ENCODE data around the gene FOXP4. TPM values are rescaled to one million over a fixed set of nuclear protein-coding genes. Genes with fewer than 3 reads are reported as not detected.

Gene FOXP4
- total RNA-seq, 4 donors from 2014 or later: 12.6 to 42.4 (median 23.7) TPM

DNA sequence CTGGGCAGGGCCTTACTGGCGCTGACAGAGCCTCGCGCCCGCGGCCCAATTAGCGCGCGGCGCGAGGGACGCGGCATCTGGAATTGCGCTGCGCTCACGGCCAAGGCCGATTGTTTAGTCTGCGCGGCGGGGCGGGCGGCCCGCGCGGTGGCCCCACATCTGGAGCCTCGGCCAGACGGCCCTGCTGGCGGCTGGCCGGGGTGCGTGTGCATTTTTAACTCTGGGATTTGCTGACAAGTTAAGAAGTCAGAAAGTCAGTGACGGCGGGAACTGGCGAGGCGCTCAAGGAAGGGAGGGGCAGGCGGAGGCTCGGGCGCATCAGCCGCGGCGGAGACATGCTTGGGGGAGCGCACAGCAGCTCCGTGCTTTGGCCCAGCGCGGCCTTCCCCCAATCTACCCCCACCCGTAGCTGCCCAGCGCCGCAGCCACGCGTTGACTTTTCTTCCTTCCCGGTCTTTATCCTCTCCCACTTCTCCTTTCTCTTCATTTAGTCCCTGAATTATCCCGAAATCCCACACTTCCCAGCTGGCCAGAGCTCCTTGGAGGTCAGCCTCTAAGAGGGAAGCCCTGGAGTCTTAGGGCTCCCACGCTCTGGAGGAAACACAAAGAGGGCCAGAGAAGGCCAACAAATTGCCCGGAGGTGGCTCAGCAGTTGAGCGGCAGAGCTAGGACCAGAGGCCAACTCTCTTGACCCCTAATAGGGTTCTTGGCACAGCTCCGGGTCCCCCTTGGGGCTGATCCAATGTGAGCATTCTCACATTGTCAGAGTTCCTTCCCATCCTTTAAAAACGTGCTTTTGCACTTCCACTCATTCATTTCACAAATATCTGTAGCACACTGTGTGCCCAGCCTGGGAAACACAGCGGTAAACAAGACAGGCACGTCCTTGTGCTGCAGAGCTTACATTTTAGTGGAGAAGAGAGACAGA lies 40.8 kb upstream of the FOXP4 start:
- 12 to 20% methylated on average over 33 to 39 of the region's 57 CpGs for WGBS, 2 donors
- intact Hi-C loops (cut with DNase I): loop anchor here (5.0 kb wide), 1 partner anchor 42 kb away; the partner anchor contains the start of gene FOXP4
- DNase-seq: peak; percentile 73 to 74

DNA sequence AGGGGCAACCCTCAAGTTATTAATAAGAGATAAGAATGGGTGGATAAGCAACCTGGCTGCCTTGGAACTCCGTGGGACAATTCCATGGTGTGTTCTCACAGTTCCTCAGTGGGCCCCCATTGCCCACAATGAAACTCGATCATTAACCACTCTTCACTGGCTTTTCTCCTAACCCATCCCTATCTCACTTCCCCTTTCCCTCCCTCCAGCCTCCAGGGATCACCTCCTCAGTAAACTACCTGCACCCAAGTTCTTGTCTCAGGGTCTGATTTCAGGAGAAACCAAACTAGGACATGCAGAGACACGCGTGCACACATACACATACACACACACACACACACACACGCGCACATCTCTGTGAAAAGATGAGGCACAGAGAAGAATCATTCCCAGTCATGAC lies 37.7 kb upstream of the FOXP4 start:
- Histone ChIP-seq H3K27me3 (no peaks in the 10 kb centered on the region), H3K27ac (no peak overlapping the region), H3K4me3 (replicated peaks in 1 of 3) (no peak overlapping the region), H3K9me3 (no peaks in the 10 kb centered on the region), H3K4me1 (peaks cover 8 to 20% of the 10 kb centered on the region in 2 donors), H3K36me3 (no peaks in the 10 kb centered on the region)
- DNase-seq: no peak
- intact Hi-C loops (cut with DNase I): loop anchor here (5.0 kb wide), 1 partner anchor 39 kb away; the partner anchor contains the start of gene FOXP4
- WGBS, 2 donors: 91 to 96% methylated on average over 6 of the region's 6 CpGs
- TF ChIP-seq POLR2A (IDR thresholded peaks at IDR 0.05): no peak
- TF ChIP-seq, protein P1, sequence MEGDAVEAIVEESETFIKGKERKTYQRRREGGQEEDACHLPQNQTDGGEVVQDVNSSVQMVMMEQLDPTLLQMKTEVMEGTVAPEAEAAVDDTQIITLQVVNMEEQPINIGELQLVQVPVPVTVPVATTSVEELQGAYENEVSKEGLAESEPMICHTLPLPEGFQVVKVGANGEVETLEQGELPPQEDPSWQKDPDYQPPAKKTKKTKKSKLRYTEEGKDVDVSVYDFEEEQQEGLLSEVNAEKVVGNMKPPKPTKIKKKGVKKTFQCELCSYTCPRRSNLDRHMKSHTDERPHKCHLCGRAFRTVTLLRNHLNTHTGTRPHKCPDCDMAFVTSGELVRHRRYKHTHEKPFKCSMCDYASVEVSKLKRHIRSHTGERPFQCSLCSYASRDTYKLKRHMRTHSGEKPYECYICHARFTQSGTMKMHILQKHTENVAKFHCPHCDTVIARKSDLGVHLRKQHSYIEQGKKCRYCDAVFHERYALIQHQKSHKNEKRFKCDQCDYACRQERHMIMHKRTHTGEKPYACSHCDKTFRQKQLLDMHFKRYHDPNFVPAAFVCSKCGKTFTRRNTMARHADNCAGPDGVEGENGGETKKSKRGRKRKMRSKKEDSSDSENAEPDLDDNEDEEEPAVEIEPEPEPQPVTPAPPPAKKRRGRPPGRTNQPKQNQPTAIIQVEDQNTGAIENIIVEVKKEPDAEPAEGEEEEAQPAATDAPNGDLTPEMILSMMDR (IDR thresholded peaks at IDR 0.05): no peak

More for the DNA sequence above, 40.8 kb upstream of the FOXP4 start:
- H3K9me3 ChIP-seq: no peaks in the 10 kb centered on the region
- TF ChIP-seq, protein P1 (IDR thresholded peaks at IDR 0.05): no peak
- TF ChIP-seq POLR2A (IDR thresholded peaks at IDR 0.05): peak in 1 of 2 donors; percentile 27
- no peaks in the 10 kb centered on the region for H3K27me3 ChIP-seq
- H3K36me3 ChIP-seq: no peaks in the 10 kb centered on the region
- peak overlapping the region in 1 of 3 donors; percentile 22 for H3K4me3 ChIP-seq (replicated peaks in 1 of 3)
- H3K27ac ChIP-seq: peak overlapping the region; percentile 33 to 92 (median 72)
- peaks cover 18 to 26% of the 10 kb centered on the region in 2 donors for H3K4me1 ChIP-seq

DNA sequence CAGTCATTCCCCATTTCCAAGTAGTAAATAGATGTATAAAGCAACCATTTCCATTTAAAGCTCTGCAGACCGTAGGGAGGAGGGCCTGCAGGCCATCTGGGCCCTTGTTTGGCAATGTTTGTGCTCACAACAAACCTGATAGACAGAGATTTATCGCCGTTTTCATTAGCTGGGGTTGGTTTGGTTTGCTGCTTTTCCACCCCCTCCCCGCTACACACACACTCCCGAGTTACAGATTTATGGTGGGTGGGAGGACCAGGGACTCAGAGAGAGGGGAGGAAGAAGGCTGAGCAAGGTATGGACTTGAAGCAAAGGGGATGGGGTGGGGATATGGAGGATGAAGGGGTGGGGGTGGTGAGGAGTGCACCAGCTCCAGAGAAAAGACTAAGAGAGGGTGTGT lies 36.6 kb upstream of the FOXP4 start:
- intact Hi-C loops (cut with DNase I): loop anchor here (5.0 kb wide), 1 partner anchor 38 kb away; the partner anchor contains the start of gene FOXP4
- 83 to 90% methylated on average over 5 of the region's 5 CpGs for WGBS, 2 donors
- DNase-seq: no peak
- Histone ChIP-seq H3K9me3 (no peaks in the 10 kb centered on the region), H3K27ac (no peak overlapping the region), H3K4me1 (peaks cover 3 to 12% of the 10 kb centered on the region in 2 donors), H3K4me3 (replicated peaks in 1 of 3) (no peak overlapping the region), H3K27me3 (no peaks in the 10 kb centered on the region), H3K36me3 (no peaks in the 10 kb centered on the region)
- TF ChIP-seq, protein P1 (IDR thresholded peaks at IDR 0.05): no peak
- no peak for TF ChIP-seq POLR2A (IDR thresholded peaks at IDR 0.05)

DNA sequence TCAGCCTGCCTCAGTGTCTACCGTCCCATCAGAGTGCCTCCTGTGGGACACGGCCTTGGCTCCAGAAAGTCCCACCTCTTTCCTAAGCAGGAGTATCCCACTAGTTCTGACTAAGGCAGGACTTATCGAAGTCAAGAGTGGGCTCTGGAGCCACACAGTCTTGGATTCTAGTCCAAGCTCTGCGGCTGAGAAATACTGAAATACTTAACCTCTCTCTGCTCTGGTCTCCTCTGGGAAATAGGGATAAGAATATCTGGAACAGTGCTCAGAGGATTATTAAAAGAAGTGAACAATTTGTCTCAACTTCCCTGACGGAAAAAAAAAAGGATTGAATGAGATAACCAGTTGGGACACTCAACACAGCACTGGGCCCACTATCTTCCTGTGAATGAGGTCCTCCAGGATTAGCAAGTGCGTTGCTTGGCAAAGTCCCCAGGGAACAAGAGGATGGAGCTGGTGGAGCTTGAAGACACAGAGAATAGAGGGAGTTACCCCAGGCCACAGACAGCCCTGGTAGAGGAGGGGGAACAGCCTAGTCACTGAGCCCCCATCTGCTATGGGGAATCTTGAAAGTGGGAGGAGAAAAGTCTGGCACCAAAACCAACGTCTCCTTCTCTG lies 34.6 kb upstream of the FOXP4 start:
- Histone ChIP-seq H3K9me3 (no peaks in the 10 kb centered on the region), H3K27ac (no peak overlapping the region), H3K4me3 (replicated peaks in 1 of 3) (no peak overlapping the region), H3K36me3 (no peaks in the 10 kb centered on the region), H3K27me3 (no peaks in the 10 kb centered on the region), H3K4me1 (peaks cover 0 to 8% of the 10 kb centered on the region in 2 donors)
- WGBS, 2 donors: 61 to 65% methylated on average over 6 to 7 of the region's 7 CpGs
- TF ChIP-seq, protein P1 (IDR thresholded peaks at IDR 0.05): no peak
- no peak for TF ChIP-seq POLR2A (IDR thresholded peaks at IDR 0.05)
- peak; percentile 62 to 72 for DNase-seq
- intact Hi-C loops (cut with DNase I): no loop called here

Data from thyroid gland (tissue), 4 donors.